T-helper 1 cell treated with Interleukin-12 subunit alpha and Interleukin-12 subunit beta and Interleukin-4 antibody, amounts not matched to agents 30 μg/mL and 1 μg/mL, for 36 hours (primary cell): ENCODE results near the gene DNAJC5.
"Not testable (repeated sequence)": the region's sequence is repeated elsewhere in the genome, so short reads cannot be mapped to it uniquely, and the experiment has no call there.

Experiments
- H3K27ac Mint-ChIP-seq: one replicate; pipeline ENCODE4 v1.8.0; 2021; ENCODE audit warnings: mild to moderate bottlenecking, mixed read lengths
- H3K27me3 Mint-ChIP-seq: one replicate; pipeline ENCODE4 v1.8.0; 2021; ENCODE audit warnings: low read depth, mixed read lengths
- H3K36me3 Mint-ChIP-seq: one replicate; pipeline ENCODE4 v1.8.0; 2021; ENCODE audit warnings: low read depth, mixed read lengths
- H3K4me1 Mint-ChIP-seq: one replicate; pipeline ENCODE4 v1.8.0; 2021; ENCODE audit warnings: low read depth, mixed read lengths
- H3K4me3 Mint-ChIP-seq: one replicate; pipeline ENCODE4 v1.8.0; 2021; ENCODE audit warnings: mild to moderate bottlenecking, moderate library complexity, mixed read lengths
- H3K9me3 Mint-ChIP-seq: one replicate; pipeline ENCODE4 v1.8.0; 2021; ENCODE audit warnings: mixed read lengths

Gene DNAJC5, protein sequence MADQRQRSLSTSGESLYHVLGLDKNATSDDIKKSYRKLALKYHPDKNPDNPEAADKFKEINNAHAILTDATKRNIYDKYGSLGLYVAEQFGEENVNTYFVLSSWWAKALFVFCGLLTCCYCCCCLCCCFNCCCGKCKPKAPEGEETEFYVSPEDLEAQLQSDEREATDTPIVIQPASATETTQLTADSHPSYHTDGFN

DNA sequence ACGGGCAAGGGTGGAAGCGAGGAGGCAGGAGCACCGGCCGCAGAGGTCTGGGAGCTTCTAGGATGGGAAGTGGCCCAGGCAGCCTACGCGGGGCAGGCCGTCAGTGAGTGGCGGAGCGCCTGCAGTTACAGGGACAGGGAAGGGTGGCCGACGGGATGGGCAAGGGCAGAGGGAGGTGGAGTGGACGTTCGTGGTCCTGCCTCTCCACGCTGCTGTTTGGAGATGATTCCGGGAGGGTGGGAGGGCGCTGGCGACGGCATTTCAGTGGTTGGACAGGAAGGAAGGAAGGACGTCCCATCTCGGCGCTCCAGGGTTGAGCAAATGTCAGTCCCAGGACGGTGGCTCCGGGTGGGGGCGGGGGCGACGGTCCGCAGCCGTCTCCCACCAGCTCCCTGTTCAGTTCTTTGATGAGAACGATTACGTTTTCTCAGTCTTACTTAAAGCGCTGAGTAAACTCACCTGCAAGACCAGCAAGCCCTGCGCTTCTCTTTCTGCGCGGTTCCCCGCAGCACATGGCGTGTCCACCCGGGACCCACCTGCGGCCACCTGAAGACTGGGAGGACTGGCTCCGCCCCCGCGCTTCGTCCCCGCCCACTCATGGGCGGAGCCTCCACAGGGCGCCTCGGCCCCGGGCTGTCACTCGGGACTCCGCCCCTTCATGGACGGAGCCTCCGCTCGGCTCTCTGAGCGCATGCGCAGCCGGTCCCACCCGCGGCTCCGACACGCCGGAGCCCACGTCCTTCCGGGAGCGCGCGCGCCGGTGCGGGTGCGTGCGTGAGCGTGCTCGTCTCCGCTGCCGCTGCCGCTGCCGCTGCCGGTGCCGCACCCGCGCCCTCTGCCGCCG, at the start of gene DNAJC5:
Gene DNAJC5 (plus strand): TSS at position 769 of the 844 bp plus-strand sequence. CDS start 33,220 bp downstream, outside the sequence.
- Mint-ChIP-seq H3K36me3 (peaks cover 24% of the 10 kb centered on the region), H3K27ac (peak within 1 kb of the TSS; percentile 95), H3K27me3 (no peaks in the 10 kb centered on the region), H3K4me3 (peak within 1 kb of the TSS; percentile 91), H3K4me1 (peaks cover 34% of the 10 kb centered on the region), H3K9me3 (no peaks in the 10 kb centered on the region)

DNA sequence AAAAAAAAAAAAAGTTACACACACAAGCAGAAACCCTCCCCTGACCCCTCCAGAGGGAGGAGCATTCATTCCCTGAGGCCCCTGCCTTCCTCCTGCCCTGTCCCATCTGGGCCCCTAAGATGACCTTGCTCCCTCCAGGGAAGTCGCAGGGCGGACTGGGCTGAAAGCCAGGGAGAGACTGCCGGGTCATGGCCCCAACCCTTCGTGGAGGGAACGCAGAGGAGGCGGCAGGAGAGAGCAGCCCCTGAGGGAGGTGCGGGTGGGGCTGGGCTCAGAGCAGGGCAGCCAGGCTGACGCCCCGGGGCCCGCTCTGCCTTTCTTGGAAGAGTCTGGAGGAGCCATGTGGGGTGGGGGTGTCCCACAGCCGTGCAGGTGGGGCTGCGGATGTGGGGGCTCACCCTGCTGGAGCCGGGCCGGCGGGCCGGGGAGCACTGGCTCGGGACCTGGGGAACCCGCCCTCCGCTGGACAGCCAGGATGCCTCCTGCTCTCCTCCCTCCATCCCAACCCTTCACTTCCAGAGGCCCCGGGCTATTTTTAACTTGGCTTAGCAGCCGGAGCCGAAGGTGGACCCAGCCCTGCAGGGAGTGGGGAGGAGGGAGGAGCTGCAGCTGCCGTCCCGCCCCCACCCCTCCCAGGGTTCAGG, 48.7 kb upstream of the DNAJC5 start:
- Mint-ChIP-seq H3K4me3 (no peak overlapping the region), H3K27ac (no peak overlapping the region)

DNA sequence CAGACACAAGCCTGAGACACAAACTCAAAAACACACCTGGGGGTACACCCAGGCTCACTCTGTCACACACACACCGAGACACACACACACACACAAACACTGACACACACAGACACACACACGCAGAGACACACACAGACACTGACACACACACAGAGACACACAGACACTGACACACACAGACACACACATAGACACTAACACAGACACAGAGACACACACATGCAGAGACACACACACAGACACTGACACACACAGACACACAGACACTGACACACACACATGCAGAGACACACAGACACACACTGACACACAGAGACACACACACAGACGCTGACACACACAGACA, 48.1 kb upstream of the DNAJC5 start:
- peaks cover 15% of the 10 kb centered on the region for H3K4me1 Mint-ChIP-seq
- no peaks in the 10 kb centered on the region for H3K9me3 Mint-ChIP-seq
- H3K4me3 Mint-ChIP-seq, result no peak overlapping the region
- H3K27me3 Mint-ChIP-seq, result peaks cover 40% of the 10 kb centered on the region
- H3K27ac Mint-ChIP-seq, result no peak overlapping the region
- peaks cover 2% of the 10 kb centered on the region for H3K36me3 Mint-ChIP-seq

More for the DNA sequence above, 48.7 kb upstream of the DNAJC5 start:
- H3K4me1 Mint-ChIP-seq, result peaks cover 14% of the 10 kb centered on the region
- peaks cover 42% of the 10 kb centered on the region for H3K27me3 Mint-ChIP-seq
- H3K36me3 Mint-ChIP-seq, result peaks cover 2% of the 10 kb centered on the region
- no peaks in the 10 kb centered on the region for H3K9me3 Mint-ChIP-seq

DNA sequence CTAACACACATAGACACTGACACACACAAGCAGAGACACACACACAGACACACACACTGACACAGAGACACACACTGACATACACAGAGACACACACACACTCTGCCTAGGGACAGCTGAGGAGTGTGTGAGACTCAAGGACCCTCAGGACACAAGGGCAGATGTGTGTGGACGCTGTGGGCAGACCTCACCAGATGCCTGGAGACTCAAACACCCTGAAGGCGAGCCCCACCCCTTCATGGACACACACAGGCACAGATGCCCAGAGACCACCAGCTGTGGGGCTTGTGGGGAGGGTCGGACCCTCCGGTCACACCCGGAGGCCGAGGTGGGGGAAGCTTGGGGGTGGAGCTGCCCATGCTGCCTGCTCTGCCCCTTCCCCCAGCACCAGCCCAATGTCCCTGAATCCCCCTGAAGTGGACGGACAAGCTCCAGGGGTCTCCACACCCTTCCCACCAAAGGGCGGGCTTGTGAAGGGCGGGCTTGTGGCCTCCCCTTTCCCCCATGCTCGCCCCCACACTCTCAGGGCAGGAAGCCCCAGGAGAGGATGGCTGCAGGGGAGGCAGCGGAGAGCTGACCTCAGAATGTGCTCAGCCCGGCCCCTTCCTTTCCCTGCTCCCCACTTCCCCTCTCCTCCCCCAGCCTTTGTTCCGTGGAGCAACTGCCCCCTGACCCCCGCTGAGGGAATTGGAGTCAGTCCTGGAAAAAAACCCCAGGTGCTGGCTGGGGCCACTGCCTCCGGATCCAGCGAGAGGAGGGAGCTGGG, 47.5 kb upstream of the DNAJC5 start:
- no peaks in the 10 kb centered on the region for H3K9me3 Mint-ChIP-seq
- H3K27ac Mint-ChIP-seq, result no peak overlapping the region
- peaks cover 12% of the 10 kb centered on the region for H3K4me1 Mint-ChIP-seq
- peaks cover 3% of the 10 kb centered on the region for H3K36me3 Mint-ChIP-seq
- H3K4me3 Mint-ChIP-seq, result no peak overlapping the region
- peaks cover 36% of the 10 kb centered on the region for H3K27me3 Mint-ChIP-seq

DNA sequence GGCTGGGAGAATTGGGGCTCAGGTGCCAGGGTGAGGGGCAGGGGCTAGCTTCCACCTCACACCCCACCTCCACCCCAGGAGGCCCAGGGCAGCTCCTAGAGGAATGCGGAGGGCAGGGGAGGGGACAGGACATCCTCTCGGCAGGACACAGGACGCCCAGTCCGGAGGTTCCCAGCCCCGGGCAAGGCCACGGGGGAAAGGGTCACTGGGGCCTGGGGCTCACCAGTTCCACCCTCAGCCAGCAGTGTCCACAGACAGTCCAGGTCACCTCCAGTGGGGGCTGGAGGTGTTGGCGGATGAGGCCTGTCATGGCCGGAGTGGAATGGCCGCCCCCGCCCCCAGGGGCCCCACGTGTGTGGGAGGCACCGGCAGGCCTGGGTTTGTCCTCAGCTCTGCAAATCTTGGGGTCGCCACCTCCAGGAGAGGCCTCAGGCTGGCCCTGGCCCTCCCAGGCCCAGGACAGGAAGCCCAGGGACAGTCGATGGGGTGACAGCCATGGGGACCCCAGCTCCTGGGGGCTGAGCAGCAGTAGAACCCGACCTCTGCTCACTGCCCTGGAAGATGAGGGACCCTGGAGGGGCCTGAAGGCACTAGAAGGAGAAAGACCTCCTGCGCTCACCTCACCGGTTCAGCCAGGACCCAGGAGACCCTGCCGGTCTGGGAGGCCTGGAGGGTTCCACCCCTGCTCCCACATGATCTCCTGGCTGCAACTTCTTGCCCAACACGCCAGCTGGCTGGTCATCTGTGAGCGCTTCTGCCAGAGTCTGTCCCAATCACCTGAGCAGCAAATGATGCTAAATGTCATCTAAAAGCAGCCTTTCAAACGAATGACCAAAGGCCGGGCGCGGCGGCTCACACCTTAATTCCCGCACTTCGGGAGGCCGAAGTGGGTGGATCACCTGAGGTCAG, 46.7 kb upstream of the DNAJC5 start:
- Mint-ChIP-seq H3K4me1 (peaks cover 12% of the 10 kb centered on the region), H3K9me3 (no peaks in the 10 kb centered on the region), H3K27ac (no peak overlapping the region), H3K27me3 (peaks cover 29% of the 10 kb centered on the region), H3K4me3 (no peak overlapping the region), H3K36me3 (peaks cover 3% of the 10 kb centered on the region)

DNA sequence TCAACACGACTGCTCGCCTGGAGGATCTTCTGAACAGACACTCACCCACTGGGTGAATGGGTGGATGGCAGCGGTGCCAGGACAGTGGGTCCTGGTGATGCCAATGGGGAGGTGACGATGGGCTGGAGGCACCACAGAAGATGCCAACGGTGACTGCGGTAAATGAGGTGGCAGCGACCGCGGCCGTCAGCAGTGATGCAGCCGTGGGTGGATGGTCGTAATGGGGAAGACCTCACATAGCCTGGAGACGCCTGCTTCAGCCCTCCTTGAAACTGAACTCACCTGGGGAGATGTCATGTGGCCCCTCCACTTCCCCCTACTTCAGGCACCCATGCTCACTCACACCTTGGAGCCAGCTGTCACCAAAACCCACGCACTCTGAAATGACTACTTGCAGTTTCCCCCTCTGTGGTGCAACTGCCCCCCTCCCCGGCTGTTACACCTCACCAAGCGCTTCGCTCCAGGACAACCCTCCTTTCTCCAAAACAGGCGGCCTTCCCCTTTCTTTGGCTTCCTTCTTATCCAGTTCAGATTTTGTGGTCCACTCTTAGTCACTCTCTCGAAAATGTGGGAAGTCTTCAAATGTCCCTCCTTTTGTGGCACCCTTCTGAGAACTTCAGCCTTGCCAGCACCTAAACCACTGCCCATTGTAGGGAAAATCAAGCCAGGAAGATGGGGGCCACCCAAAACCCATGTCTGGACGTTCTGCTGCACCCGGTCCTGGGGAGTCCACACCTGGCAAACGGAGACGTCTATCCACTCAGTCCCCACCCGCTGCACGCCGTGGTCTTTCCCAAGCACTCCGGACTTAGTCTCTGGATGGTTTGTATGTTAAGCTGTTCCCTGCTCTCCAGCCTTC, 44.0 kb upstream of the DNAJC5 start:
- Mint-ChIP-seq H3K27ac (no peak overlapping the region), H3K4me3 (no peak overlapping the region), H3K36me3 (peaks cover 2% of the 10 kb centered on the region), H3K4me1 (peaks cover 10% of the 10 kb centered on the region), H3K9me3 (no peaks in the 10 kb centered on the region), H3K27me3 (peaks cover 11% of the 10 kb centered on the region)

DNA sequence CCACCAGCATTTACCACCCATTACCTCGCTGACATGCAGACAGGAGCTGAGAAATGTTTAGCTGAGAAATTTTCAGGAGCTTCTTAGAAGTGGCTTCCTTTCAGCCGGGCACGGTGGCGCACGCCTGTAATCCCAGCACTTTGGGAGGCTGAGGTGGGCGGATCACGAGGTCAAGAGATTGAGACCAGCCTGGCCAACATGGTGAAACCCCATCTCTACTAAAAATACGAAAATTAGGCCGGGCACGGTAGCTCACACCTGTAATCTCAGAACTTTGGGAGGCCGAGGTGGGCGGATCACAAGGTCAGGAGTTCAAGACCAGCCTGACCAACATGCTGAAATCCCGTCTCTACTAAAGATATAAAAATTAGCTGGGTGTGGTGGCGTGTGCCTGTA, 43.4 kb upstream of the DNAJC5 start:
- not testable (repeated sequence) for H3K9me3 Mint-ChIP-seq, H3K27ac Mint-ChIP-seq, H3K4me1 Mint-ChIP-seq, H3K36me3 Mint-ChIP-seq, H3K4me3 Mint-ChIP-seq, H3K27me3 Mint-ChIP-seq

DNA sequence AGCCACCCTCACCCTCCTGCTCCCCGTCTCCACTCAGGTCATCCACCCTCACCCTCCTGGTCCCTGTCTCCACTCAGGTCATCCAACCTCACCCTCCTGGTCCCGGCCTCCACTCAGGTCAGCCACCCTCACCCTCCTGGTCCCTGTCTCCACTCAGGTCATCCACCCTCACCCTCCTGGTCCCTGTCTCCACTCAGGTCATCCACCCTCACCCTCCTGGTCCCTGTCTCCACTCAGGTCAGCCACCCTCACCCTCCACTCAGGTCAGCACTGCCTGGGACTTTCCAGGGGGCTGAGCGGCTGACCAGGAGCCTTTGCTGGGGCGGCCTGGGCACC, 41.2 kb upstream of the DNAJC5 start:
- not testable (repeated sequence) for H3K9me3 Mint-ChIP-seq, H3K27ac Mint-ChIP-seq, H3K27me3 Mint-ChIP-seq, H3K4me1 Mint-ChIP-seq, H3K4me3 Mint-ChIP-seq, H3K36me3 Mint-ChIP-seq

DNA sequence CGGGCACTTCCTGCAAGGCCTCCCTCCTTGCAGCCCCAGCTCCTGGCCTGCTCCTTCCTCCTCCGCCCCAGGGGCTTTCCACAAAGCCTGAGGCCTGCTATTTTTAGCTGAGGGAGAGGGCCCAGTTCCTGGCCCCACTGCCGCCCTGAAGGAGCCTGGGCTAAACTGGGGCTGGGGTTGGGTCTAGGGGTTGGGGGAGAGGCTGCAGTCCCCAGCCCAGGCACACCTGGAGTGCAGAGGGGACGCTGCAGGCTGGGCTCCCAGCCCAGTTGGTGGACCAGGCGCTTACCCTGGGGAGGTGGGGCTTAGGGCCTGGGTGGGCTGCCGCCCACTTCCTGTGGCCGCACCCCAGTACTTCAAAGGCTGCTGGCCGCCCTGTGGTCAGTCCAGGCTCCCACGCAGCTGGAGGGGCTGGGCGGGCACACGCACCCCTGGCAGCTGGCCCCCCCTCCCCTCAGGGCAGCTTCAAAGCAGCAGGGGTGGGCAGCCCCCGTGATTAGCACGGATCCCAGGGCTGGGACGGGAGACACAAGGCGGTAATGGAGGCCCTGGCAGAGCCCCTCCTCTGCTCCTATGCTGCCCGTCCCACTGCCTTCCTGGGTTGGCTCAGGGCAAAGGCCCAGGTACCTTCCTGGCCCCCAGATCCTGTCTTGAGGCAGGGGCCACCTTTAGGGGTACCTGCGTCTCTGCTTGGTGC, 40.7 kb upstream of the DNAJC5 start:
- Mint-ChIP-seq H3K27me3 (peaks cover 7% of the 10 kb centered on the region), H3K9me3 (no peaks in the 10 kb centered on the region), H3K27ac (no peak overlapping the region), H3K4me3 (no peak overlapping the region), H3K4me1 (peaks cover 12% of the 10 kb centered on the region), H3K36me3 (peaks cover 2% of the 10 kb centered on the region)

DNA sequence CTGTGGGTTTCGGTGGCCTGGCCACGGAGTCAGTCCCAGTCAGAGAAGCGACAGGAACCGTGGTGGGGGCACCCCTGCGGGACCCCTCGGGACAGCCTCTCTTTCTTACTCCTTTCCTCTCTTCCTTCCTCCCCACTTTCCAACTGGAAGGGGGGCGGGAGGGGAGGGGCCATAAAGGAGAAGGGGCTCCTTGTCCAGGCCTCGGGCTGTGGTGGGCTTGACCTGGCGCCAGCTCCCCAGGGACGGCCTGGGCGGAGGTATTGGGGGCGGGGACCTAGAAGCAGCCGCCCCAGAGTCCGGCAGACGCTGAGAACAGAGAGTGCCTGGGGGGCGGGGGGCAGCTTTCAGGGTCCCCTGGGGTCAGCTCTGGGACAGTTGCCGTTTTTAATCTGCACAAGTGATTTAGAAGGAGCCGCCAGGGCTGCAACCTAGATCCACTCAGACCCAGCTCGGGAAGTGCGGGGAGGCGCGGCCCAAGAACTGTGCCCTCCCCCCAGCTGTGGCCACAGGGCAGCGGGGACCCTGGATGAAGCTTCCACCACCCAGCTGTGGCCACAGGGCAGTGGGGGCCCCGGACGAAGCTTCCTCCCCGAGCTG, 40.1 kb upstream of the DNAJC5 start:
- no peak overlapping the region for H3K27ac Mint-ChIP-seq
- H3K36me3 Mint-ChIP-seq, result peaks cover 2% of the 10 kb centered on the region
- H3K4me3 Mint-ChIP-seq, result no peak overlapping the region
- peaks cover 7% of the 10 kb centered on the region for H3K27me3 Mint-ChIP-seq
- H3K9me3 Mint-ChIP-seq, result no peaks in the 10 kb centered on the region
- H3K4me1 Mint-ChIP-seq, result peaks cover 12% of the 10 kb centered on the region

DNA sequence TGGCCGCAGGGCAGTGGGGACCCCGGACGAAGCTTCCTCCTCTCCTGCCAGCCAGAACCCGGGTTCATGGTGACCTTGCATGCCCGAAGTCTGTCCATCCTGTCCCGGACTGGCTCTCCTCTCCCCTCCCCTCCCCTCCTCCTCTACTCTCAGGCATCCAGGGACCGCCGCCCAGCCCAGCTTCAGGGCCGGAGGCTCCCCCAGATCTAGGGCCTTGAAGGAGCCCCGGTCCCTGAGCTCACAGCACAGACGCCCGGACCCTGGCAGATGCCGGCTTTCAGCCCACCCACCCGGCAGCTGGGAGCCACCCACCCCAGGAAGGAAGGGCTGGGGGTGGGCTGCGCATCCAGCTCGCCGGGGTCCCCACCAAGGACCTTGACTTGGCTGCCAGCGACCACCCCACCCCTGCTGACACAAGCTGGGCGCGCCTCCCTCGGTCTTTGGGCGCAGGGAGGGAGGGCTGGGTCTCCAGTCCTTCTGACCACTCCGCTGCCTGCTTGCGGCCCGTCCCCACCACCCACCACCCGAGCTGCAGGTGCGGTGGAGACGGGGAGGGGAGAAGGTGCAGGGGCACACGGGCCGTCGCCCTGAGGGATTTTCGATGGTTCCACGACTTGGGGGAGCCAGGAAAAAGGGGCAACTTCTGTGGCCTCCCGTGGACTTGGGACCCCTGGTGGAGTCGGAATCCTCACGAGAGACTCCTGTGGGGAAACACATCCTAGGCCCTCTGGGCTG, 39.4 kb upstream of the DNAJC5 start:
- H3K36me3 Mint-ChIP-seq, result peaks cover 2% of the 10 kb centered on the region
- no peak overlapping the region for H3K27ac Mint-ChIP-seq
- H3K4me1 Mint-ChIP-seq, result peaks cover 11% of the 10 kb centered on the region
- no peak overlapping the region for H3K4me3 Mint-ChIP-seq
- H3K9me3 Mint-ChIP-seq, result no peaks in the 10 kb centered on the region
- peaks cover 6% of the 10 kb centered on the region for H3K27me3 Mint-ChIP-seq

DNA sequence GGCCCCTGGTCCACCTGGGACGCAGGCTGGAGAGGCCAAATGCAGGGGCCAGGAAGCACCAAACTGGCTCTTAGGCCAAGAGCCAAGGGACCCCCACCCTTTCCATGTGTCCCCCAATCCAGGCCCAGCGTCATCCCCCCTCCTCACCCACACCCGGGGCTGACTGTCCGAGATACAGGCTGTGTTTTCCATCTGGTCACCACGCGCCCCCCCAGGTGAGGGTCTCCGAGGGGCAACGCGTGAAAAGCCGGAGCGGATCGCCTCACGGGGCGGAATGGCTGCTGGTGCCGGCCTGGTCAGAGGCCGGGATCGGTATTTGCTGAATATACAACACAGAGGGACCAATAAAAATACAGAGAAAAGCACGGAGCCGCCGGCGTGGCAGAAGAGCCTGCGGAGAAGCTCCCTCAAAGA, 38.8 kb upstream of the DNAJC5 start:
- Mint-ChIP-seq H3K9me3 (no peaks in the 10 kb centered on the region), H3K4me1 (peaks cover 6% of the 10 kb centered on the region), H3K27me3 (peaks cover 1% of the 10 kb centered on the region), H3K4me3 (no peak overlapping the region), H3K27ac (no peak overlapping the region), H3K36me3 (peaks cover 7% of the 10 kb centered on the region)
